ENCODE measurements around the gene CDC25B. TPM values are rescaled to one million over a fixed set of nuclear protein-coding genes. Genes with fewer than 3 reads are reported as not detected.

The CDC25B gene
- total RNA-seq, 1 experiment from 2014 or later, result 223 TPM

GRCh38 chr20:3767110-3767426 is 29.0 kb upstream of the CDC25B start:
- peak overlapping the region; percentile 65 for H3K27ac ChIP-seq (ENCODE audit: low read depth, low read length)
- POLR2A ChIA-PET, result interaction anchor here (0.8 to 1.0 kb wide), 3 partner anchors 10 to 54 kb away, joined by 3 to 5 read pairs (median 3); partner anchors contain the start of gene SPEF1

More at GRCh38 chr20:3767110-3767426, 29.0 kb upstream of the CDC25B start:
- H4K20me1 ChIP-seq (ENCODE audit: insufficient read depth), result no peaks in the 10 kb centered on the region
- H3K9ac ChIP-seq (ENCODE audit: low read length), result peak overlapping the region; percentile 86
- TF ChIP-seq SP1 (IDR thresholded peaks at IDR 0.05; ENCODE audit: low read depth) (no peak), TCF7L2 (IDR thresholded peaks at IDR 0.05; ENCODE audit: borderline replicate concordance, extremely low read depth, insufficient read depth, insufficient read length) (no peak), RAD21 (IDR thresholded peaks at IDR 0.05; ENCODE audit: low read depth) (no peak), ATF3 (IDR thresholded peaks at IDR 0.05) (no peak), ZFX (IDR thresholded peaks at IDR 0.05) (no peak), ZBTB33 (IDR thresholded peaks at IDR 0.05; ENCODE audit: extremely low read depth, insufficient replicate concordance, low read length) (no peak), CBX3 (IDR thresholded peaks at IDR 0.05; ENCODE audit: low read depth) (no peak), EGR1 (IDR thresholded peaks at IDR 0.05; ENCODE audit: low read depth) (no peak), CEBPB (IDR thresholded peaks at IDR 0.05; ENCODE audit: low read depth) (no peak), SIN3A (IDR thresholded peaks at IDR 0.05; ENCODE audit: low read depth) (no peak), CTCF (IDR thresholded peaks at IDR 0.05 in 2 of 3, conservative IDR thresholded peaks at IDR 0.05 in 1 of 3; ENCODE audit: borderline replicate concordance in 1 of 3, insufficient read depth in 1 of 3, low read depth in 2 of 3, low read length in 2 of 3) (no peak), FOSL1 (IDR thresholded peaks at IDR 0.05; ENCODE audit: low read depth) (no peak), ELF1 (IDR thresholded peaks at IDR 0.05; ENCODE audit: borderline replicate concordance, low read depth) (no peak), EZH2 (IDR thresholded peaks at IDR 0.05) (no peak), REST (IDR thresholded peaks at IDR 0.05; ENCODE audit: low read depth) (no peak), EZH2phosphoT487 (IDR thresholded peaks at IDR 0.05; ENCODE audit: borderline replicate concordance) (no peak), POLR2A (IDR thresholded peaks at IDR 0.05; ENCODE audit: borderline replicate concordance, extremely low read depth, insufficient read depth, insufficient read length) (no peak), POLR2AphosphoS5 (IDR thresholded peaks at IDR 0.05; ENCODE audit: low read depth, low read length) (no peak), YY1 (IDR thresholded peaks at IDR 0.05; ENCODE audit: extremely low read depth, insufficient replicate concordance, low read depth, low read length) (no peak)
- ChIA-PET CTCF (interaction anchor here (1.1 to 2.6 kb wide), 10 partner anchors 14 to 203 kb away, joined by 3 to 23 read pairs (median 10); partner anchors contain the start of genes AP5S1, CENPB and SPEF1), RAD21 (ENCODE audit: low non-redundant PET in 1 of 2, low total read pairs in 2 of 2, uncharacterized antibody in 2 of 2, unreplicated experiment in 2 of 2) (interaction anchor here in 1 of 2 experiments (0.6 to 1.0 kb wide), 2 partner anchors 14 to 78 kb away, joined by 3 to 4 read pairs; partner anchors contain the start of gene SPEF1)
- peak overlapping the region; percentile 90 for H3K4me2 ChIP-seq (ENCODE audit: low read length)
- H3K4me3 ChIP-seq (replicated peaks in 1 of 2; ENCODE audit: low read depth in 1 of 2, low read length in 2 of 2), result peak overlapping the region; percentile 84 to 91
- H3K4me1 ChIP-seq (ENCODE audit: control insufficient read depth in 1 of 2, insufficient read depth in 2 of 2, low read length in 2 of 2), result peaks cover 12 to 36% of the 10 kb centered on the region in 2 experiments
- H3K36me3 ChIP-seq (ENCODE audit: control insufficient read depth in 1 of 2, insufficient read depth in 2 of 2, low read length in 2 of 2), result peaks cover 0 to 6% of the 10 kb centered on the region in 2 experiments; a peak in 1 of 4 replicates
- no peak for ATAC-seq
- no peaks in the 10 kb centered on the region for H3K9me2 ChIP-seq (ENCODE audit: insufficient read depth)
- H2AFZ ChIP-seq (ENCODE audit: low read depth, low read length, poor library complexity, severe bottlenecking), result no peak overlapping the region
- H3K79me2 ChIP-seq (ENCODE audit: insufficient read depth, low read length), result peaks cover 47% of the 10 kb centered on the region
- BruUV-seq (replicated peaks), result no TSS peak
- H3K27me3 ChIP-seq (ENCODE audit: insufficient read depth, low read length), result no peaks in the 10 kb centered on the region
- intact Hi-C loops (cut with micrococcal nuclease), result loop anchor here (5.0 kb wide), 1 partner anchor 205 kb away; no protein-coding TSS in a partner anchor
- H3K9me3 ChIP-seq (ENCODE audit: control insufficient read depth in 1 of 2, insufficient read depth in 1 of 2, low read depth in 1 of 2, low read length in 2 of 2), result no peaks in the 10 kb centered on the region
- no peak for DNase-seq (ENCODE audit: low read depth, low spot score)

Data from HCT116 (cell line).